HG03097 (cell line): ENCODE measurements around the gene GARNL3.

ENCODE experiments used
- ATAC-seq: cut with Tn5 transposase; IDR thresholded peaks from one replicate; pipeline ENCODE4 v1.9.1; 2021; ENCODE audit not compliant: unreplicated experiment, low FRiP score

The GARNL3 gene

DNA sequence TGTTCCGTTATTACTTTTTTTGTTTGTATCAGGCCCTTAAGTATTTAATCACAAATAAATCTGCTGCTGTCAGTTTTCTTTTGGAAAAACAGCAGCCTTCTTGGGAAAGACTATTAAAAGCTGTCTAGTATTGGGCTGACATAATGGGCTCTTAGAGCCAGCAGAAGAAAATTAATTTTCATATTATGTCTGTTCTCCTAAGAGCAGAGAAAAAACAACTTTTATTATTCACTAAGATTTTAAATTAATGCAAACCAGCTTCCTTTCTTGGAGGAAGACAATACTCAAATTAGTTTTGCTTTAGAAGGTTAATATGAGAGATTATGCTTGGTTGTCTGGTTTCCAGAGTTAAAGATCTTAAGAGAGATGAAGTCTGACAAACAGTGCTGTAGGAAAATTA, 30.6 kb upstream of the GARNL3 start:
- ATAC-seq: no peak

DNA sequence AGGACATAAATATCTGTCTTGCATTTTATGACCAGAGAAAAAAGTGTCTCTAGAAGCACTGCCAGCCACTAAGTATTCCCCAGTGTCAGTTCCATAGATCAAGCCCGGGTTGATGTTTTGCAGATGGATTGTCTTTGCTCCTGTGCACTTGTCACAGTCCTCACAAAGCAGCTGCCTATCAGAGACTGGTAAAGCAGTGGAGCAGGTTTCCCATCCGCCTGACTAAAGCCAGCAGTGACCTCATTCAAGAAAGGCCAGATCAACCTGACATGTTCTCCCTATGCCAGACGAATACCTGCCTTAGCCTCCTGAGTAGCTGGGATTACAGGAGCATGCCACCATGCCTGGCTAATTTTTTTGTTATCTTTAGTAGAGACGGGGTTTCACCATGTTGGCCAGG, 26.8 kb upstream of the GARNL3 start:
- ATAC-seq: no peak

DNA sequence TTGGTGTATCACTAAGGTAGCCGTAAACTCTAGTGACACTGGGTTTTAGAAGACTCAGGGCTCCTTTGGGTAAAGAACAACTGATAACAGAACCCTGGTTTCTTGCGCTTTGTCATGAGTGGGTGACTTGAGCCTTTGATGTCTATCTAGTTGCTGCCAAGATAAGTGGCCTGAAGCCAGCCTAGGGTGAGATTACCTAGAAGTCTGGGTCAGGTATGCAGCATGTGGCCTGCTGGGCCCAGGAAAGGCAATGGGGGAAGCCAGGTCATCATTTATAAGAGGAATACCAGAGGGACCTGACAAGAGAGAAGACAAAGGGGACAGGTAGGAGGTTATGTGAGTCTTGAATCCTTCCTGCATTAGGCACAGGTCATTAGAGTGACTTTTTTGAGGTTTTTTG, 23.2 kb upstream of the GARNL3 start:
- ATAC-seq: no peak

GRCh38 chr9:127244609-127245601, 19.7 kb upstream of the GARNL3 start:
- peak; percentile 99 for ATAC-seq

DNA sequence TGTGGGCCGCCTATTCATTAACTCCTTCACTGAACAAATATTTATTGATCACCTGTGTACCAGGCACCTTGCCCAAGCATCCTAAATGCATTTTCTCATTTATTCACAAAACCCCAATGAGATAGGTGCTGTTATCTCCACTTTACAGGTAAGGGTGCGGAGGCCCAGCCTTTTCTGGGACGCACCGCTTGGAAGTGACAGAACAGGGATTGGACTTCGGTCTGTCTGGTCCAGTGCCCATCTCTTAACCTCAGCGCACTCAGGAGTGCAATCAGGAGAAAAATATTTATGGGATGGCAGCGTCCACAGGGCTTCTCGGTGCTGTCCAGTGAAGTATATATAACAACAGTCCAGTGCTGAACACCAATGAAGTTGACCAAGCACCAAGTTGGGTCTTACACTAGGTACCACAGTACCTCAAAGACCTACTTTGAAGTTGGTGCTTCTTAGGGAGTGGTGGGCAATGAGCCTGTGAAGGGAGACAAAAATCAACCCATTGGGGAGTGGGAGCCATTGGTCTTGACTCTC, 18.9 kb upstream of the GARNL3 start:
- ATAC-seq: no peak

DNA sequence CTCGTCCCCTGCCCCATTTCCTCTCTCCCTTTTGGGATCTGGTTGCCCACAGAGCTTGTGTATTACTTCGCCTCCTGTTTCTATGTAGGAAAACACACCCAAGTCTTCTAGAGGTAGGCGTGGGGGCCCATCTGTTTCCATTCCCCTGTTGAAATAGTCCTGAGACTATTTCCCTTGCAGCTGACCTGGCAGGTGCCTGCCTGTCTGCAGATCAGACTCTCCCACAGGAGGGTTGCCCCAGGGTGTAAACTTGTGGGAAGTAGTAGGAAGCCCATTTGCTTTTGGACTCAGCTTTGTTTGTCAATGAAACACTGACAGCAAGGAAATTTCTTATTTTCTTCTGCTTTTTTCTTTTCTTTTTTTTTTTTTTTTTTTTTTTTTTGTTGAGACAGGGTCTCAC, 16.3 kb upstream of the GARNL3 start:
- no peak for ATAC-seq

- ATAC-seq: no peak
Observed at GRCh38 chr9:127249877-127250276, 14.7 kb upstream of the GARNL3 start.

- ATAC-seq: no peak
Observed at GRCh38 chr9:127250896-127251391, 13.6 kb upstream of the GARNL3 start.

DNA sequence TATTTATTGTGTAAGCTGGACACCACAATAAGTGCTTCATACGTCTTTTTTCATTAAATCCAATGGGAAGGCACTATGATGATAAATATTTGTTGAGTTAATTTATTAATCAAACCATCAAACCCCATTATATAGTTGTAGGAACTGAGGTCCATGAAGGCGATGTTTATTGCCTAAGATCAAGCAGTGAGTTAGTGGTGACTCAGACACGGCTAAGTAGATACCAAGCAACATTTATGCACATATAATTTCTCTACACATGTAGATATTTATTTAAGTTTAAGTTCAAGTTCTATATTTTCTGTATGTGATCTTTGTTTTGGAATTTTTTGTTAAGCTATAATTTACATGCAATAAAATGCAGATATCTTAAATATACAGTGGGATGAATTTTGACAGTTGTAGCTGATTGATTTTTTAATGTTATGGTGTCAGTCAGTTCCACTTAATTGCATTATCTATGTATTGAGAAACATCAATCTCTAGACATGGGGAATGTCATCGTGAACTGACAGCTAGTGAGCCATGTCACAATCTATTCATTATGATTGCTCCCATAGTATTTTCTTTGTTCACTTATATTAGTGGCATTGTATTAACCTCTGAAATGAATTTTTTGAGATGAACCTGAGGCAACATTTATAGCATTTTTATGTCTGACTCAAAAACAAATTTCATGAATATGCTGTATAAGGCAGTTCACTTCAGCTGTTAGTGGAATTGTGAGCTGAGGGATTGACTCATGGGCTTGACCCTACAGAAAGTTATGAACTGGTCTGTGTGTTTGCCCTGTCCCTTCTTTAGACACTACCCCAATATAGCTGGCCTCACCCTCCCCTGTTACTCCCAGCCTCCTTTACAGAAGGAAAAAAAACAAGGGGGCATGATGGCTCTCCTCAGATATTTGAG, 11.9 kb upstream of the GARNL3 start:
- ATAC-seq: no peak

DNA sequence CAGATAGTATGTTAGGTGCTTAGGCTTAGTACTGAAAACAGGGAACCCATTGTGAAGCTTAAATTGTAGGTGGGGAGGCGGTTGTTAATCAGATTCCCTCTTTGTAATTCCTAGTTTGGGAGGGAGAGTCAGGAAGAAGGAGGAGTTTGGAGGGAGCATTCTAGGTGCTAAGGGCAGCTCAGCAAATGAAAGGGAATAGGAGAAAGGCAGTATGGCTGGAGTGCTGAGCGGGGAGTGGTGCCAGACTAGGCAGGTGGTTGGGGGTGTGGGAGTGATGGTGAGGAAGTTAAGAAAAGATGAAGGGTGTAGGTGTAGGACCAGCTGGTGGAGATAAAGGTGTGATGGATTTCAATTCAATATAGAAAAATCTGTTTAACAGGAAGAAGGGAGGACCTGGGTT, 11.1 kb upstream of the GARNL3 start:
- no peak for ATAC-seq

DNA sequence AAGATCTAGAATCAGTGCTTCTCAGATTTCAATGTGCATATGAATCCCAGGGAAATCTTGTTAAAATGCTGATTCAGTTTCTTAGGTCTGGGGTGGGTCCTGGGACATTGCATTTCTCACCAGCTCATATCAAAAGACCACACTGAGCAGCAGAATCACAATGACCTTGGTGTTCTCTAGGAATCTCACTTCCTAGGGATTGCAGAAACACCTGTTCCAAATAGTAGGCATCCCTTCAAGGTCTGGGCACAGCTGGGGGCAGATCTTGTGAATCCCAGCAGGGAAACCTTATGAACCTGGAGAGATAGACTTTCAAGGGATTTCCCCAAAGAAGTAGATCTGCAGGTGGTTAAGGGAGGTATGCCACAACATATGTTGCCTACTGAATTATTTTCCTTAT, 8.9 kb upstream of the GARNL3 start:
- no peak for ATAC-seq

DNA sequence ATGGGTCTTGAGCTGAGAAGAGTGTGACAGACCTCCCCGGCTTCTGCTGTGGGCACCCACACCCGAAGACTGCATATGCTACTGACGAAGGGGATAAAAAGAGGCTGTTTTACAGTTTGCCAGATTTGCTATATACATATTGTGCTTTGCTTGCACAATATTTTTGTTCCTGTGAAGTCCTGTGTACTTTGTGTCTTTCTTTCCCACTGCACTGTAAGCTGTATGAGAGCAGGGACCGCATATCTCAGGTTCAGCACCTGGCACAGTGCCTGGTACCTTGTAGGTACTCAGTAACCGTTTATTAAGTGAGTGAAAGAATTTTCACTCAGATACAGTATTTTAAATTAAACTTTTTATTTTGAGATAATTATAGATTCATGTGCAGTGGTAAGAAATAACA, 8.2 kb upstream of the GARNL3 start:
- no peak for ATAC-seq

DNA sequence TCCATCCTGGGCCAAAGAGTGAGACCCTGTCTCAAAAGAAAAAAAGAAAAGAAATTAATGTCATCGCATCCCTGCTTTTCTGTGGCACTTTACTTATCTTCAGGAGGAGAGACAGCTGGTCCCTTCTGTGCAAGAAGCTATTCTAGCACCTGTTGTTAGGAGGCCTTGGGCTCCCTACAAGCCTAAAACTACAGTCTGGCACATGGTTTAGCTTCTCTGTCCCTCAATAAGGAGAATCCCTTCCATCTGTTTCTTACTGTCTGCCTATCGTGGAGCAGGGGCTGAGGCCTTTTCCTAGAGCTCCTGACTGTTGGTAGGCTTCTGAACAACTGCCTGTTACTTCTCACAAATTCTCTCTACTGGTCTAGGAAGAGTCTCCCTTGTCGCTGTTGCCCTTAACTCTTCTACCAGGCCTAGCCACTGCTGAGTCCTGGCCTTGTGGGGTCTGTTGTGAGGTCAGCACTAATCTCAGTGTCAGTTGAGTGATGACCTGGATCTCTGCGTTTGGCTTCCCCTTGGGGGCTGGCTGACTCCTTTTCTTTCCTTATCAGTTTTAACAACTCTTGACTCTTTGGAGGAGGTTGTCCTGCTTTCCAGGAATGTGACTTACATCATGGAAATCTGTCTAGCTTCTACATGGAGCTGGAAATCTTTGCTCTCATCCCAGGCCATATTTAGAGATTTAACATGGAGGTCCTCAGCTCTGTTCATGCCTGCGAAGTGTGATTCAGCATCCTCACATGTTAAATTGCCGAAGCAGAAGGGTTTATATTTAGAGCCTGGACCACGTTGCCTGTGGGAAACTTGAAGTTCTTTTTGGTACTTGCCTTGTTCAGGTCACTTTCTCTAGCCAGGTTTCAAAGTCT, 5.7 kb upstream of the GARNL3 start:
- ATAC-seq: no peak

GRCh38 chr9:127262602-127263001, 2.0 kb upstream of the GARNL3 start:
- ATAC-seq: no peak

DNA sequence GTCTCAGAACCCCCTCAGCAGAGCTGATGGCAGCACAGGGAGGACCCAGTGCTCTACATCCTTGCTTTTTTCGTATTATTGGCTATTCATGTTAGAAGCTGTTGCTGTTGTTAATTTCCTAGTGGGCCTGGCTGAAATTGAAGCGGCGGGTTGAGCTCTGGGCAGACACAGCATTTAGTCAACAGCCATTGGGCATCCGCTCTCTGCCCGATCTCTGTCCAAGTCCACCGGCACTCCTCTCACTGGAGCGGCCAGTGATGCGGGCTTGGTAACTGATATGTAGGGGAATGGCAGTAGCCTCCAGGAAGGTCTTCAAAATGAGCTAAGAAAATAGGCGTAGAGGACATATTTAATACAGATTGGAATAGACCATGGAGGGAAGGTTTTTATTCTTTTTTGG, 1.3 kb upstream of the GARNL3 start:
- no peak for ATAC-seq

DNA sequence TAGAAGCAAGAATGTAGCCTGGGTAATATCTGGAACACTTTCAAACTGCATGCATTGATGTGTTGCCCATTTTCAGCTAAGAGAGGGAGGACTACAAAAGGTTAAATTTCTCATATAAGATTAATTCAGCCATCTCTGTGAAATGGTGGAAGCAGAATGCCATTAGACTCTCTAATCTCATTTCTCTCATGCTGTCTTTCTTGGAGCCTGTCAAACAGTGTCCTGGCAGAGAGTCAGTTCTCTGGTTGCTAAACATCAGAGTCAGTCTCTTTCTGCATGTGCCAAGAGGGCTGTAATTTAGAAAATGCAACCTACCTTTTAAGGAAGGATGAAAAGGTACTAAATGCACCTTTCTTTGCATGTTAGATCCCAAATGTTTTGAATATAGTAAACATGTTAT, 910 bp upstream of the GARNL3 start:
- ATAC-seq: no peak

DNA sequence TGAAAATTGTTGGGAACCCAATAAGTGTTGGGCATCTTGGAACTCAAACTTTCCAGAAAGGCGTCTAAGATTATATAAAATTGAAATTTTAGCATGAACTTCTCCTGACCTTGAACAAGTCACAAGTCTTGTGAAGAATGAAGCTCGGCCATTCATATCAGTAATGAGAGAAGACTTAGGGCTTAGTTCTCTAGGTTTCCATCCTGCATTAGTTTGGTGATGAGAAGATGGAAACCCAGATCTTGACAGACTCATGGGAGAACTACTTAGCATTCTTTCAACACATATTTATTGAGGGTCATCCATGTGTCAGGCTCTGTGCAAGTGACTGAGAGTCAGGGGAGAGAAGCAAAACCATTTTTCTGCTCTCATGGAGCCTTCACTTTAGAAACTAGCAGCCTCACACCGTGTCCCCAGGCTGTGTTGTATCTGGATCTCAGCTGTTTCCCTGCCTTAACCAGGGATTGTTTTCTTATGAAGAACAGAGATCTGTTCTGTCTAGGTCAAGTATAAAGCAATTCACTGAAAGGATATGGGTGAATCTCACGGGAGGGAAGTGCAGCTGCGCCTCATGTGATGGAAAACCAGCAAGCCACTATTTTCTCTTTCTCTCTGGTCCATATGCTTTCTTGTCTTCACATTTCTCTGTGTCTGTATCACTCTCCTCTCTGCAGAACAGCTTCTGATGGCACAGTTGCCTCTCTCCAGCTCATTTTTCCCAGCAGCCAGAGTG, 3.4 kb downstream of the GARNL3 start:
- no peak for ATAC-seq

GRCh38 chr9:127269449-127269848, 4.9 kb downstream of the GARNL3 start:
- no peak for ATAC-seq

DNA sequence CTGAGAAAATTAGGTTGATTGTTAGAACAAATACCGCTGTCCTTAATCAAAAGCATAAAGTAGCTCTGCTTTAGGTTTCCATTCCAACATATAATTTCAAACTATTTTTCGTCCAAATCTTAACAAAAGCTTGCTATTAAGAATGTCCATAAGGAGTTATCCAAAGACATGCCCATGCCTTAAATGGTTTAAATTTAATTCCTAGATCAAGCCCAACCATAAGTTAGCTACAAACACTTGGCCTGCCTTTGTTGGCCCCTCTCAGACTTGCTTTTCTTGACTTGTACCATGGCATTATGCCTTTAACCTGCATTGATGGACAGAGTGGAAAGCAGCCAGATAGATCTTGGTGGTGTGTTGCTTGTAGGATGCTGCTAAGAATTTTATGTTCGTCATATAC, 8.8 kb downstream of the GARNL3 start:
- no peak for ATAC-seq
